ENCODE data around the gene TTC8.

The TTC8 gene

DNA sequence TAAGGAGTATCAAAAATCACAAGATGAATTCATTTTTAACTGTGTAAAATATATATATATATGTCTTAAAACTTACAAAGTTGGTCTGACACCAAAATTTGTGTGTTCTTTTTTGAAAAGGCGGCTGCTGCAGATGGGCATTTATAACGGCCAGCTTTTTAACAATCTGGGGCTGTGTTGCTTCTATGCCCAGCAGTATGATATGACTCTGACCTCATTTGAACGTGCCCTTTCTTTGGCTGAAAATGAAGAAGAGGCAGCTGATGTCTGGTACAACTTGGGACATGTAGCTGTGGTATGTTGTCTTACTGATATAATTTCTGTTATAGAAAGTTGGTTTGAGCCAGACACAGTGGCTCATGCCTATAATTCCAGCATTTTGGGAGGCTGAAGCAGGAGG, 47.0 kb downstream of the TTC8 start:
- TF ChIP-seq GATA3 (IDR thresholded peaks at IDR 0.05; ENCODE audit: low read depth, low read length) (no peak), GATA2 (IDR thresholded peaks at IDR 0.05; ENCODE audit: low read depth, low read length) (no peak)

DNA sequence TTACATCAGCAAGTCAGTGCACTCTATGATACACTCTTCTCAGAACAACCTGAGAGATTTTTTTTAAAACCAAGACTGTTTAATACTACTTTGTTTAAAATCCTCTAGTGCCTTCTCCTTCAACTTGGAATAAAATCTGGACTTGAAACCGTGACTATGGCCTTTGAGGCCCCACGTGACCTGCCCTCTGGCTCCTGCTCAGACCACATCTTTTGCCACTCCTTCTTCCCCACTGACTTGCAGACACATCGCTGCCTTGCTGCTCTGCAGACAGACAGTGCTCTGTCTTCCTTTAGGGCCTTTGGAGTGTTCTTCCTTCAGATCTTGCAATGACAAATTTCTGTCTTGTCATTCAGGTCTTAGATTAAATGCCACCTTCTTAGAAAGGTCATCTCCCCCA, 48.5 kb downstream of the TTC8 start:
- TF ChIP-seq GATA3 (IDR thresholded peaks at IDR 0.05; ENCODE audit: low read depth, low read length) = no peak
- TF ChIP-seq GATA2 (IDR thresholded peaks at IDR 0.05; ENCODE audit: low read depth, low read length) = no peak

GRCh38 chr14:88877192-88877591, 52.7 kb downstream of the TTC8 start:
- no peak for TF ChIP-seq GATA2 (IDR thresholded peaks at IDR 0.05; ENCODE audit: low read depth, low read length)
- no peak for TF ChIP-seq GATA3 (IDR thresholded peaks at IDR 0.05; ENCODE audit: low read depth, low read length)

DNA sequence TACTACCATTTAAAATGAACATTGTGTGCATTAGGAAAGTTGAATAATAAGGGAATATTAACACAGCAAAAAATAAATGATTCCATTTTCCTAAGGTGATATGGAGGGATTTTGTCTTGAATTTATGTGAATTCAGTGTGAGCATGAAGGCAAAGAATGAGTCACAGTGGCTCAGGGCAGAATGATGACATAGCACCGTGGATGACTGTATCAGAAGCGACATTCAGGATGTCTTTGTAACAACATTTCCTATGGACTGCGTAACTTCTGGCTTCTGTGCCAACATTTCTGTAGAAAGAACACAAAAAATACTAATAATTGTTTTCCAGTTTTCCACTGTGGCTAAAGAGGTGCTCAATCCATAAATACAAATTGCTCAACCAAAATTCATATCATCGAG, 54.6 kb downstream of the TTC8 start:
- no peak for TF ChIP-seq GATA2 (IDR thresholded peaks at IDR 0.05; ENCODE audit: low read depth, low read length)
- no peak for TF ChIP-seq GATA3 (IDR thresholded peaks at IDR 0.05; ENCODE audit: low read depth, low read length)

- no peak for TF ChIP-seq GATA3 (IDR thresholded peaks at IDR 0.05; ENCODE audit: low read depth, low read length)
- no peak for TF ChIP-seq GATA2 (IDR thresholded peaks at IDR 0.05; ENCODE audit: low read depth, low read length)
Observed at GRCh38 chr14:88882236-88882635, 57.8 kb downstream of the TTC8 start.

DNA sequence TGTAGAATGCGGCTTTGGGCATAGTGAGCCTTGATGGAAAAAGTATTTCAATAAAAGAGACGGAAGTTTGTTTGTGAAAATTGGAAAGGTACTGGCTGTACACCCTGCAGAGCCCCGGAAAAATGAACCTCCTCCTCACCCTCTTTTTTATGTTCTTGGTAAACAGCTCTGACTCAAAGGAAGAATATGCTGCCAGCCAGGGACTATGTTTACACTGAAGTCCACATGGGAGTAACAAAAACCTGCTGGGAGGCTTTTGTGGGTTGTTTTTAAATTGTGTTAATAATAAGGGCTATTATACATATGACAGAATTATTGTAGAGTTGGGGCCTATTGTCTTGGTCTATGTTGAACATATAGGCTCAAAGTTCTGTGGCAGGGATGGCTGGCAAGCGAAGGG, 70.7 kb downstream of the TTC8 start:
- TF ChIP-seq GATA2 (IDR thresholded peaks at IDR 0.05; ENCODE audit: low read depth, low read length) (no peak), GATA3 (IDR thresholded peaks at IDR 0.05; ENCODE audit: low read depth, low read length) (no peak)

- no peak for TF ChIP-seq GATA2 (IDR thresholded peaks at IDR 0.05; ENCODE audit: low read depth, low read length)
- TF ChIP-seq GATA3 (IDR thresholded peaks at IDR 0.05; ENCODE audit: low read depth, low read length) = no peak
Observed at GRCh38 chr14:88901189-88901588, 76.7 kb downstream of the TTC8 start.

DNA sequence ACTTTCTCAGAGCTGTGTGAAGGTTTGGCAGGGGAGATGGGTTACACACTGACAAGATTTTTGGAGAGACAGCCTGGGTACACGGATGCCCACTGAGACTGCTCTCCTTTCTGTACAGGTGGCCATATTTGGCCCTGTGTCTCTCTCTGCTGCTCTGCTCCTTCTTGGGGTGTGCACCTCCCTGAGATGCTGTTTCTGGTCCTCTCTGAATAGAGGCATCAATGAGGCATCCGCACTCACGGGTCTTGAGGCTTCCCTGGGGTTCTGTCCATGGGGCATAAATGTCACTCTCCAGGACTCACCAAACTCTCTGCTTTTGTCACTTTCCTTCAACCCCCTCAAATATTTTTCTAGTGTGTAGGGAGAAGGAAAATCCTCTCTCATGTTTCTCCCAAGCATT, 77.5 kb downstream of the TTC8 start:
- no peak for TF ChIP-seq GATA3 (IDR thresholded peaks at IDR 0.05; ENCODE audit: low read depth, low read length)
- TF ChIP-seq GATA2 (IDR thresholded peaks at IDR 0.05; ENCODE audit: low read depth, low read length) = no peak

GRCh38 chr14:88902850-88903249, 78.4 kb downstream of the TTC8 start:
- no peak for TF ChIP-seq GATA2 (IDR thresholded peaks at IDR 0.05; ENCODE audit: low read depth, low read length)
- no peak for TF ChIP-seq GATA3 (IDR thresholded peaks at IDR 0.05; ENCODE audit: low read depth, low read length)

- TF ChIP-seq GATA2 (IDR thresholded peaks at IDR 0.05; ENCODE audit: low read depth, low read length) (peak; percentile 67; the same call in 1 of the 2 replicates), GATA3 (IDR thresholded peaks at IDR 0.05; ENCODE audit: low read depth, low read length) (peak; percentile 74)
Observed at GRCh38 chr14:88904206-88904647, 79.8 kb downstream of the TTC8 start.

- no peak for TF ChIP-seq GATA2 (IDR thresholded peaks at IDR 0.05; ENCODE audit: low read depth, low read length)
- TF ChIP-seq GATA3 (IDR thresholded peaks at IDR 0.05; ENCODE audit: low read depth, low read length) = no peak
Observed at GRCh38 chr14:88904864-88905263, 80.4 kb downstream of the TTC8 start.

- no peak for TF ChIP-seq GATA2 (IDR thresholded peaks at IDR 0.05; ENCODE audit: low read depth, low read length)
- TF ChIP-seq GATA3 (IDR thresholded peaks at IDR 0.05; ENCODE audit: low read depth, low read length) = no peak
Observed at GRCh38 chr14:88908216-88908615, 83.8 kb downstream of the TTC8 start.

DNA sequence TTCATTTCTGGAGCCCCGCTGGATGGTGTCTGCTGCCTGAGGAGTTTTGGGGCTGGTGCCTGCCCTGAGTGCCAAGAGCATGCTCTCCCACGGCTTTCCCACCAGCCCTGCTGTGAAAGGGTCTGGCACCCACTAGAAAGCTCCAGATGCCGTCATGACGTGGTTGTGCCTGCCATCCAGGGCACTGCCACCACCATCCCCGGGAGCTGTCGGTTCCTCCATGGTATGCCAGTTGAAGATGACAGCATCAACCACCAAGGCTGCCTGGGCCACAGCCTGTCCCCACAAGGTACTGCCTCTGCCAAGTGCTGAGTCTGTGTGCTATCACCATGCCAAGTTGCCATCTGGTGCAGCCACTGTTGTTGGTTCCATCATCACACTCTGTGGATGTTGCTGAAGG, 85.9 kb downstream of the TTC8 start:
- TF ChIP-seq GATA2 (IDR thresholded peaks at IDR 0.05; ENCODE audit: low read depth, low read length) (no peak), GATA3 (IDR thresholded peaks at IDR 0.05; ENCODE audit: low read depth, low read length) (no peak)

GRCh38 chr14:88911809-88912208, 87.4 kb downstream of the TTC8 start:
- TF ChIP-seq GATA3 (IDR thresholded peaks at IDR 0.05; ENCODE audit: low read depth, low read length) (no peak), GATA2 (IDR thresholded peaks at IDR 0.05; ENCODE audit: low read depth, low read length) (no peak)

GRCh38 chr14:88914956-88915355, 90.5 kb downstream of the TTC8 start:
- TF ChIP-seq GATA3 (IDR thresholded peaks at IDR 0.05; ENCODE audit: low read depth, low read length) = no peak
- no peak for TF ChIP-seq GATA2 (IDR thresholded peaks at IDR 0.05; ENCODE audit: low read depth, low read length)

DNA sequence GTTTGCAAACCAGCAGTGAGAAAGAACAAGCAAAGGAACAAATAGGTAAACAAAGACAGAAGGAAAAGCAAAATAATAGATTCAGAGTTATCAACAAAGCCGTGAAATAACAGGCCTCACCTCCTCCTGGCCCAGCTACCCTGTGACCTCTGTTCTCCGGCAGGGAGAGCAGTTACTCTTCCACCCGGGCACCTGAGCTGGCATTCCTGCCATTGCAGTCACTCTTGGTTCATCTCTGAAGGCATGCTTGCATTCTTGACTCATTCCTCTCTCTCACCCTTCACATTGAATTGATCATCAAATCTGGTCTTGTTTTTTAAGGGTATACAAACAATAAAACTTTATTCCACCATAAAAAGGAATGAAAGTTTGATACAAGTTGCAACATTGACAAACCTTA, 95.1 kb downstream of the TTC8 start:
- TF ChIP-seq GATA3 (IDR thresholded peaks at IDR 0.05; ENCODE audit: low read depth, low read length) = no peak
